SJCRH30 (cell line): ENCODE results near the gene CST6. TPM values are rescaled to one million over a fixed set of nuclear protein-coding genes. Genes with fewer than 3 reads are reported as not detected.
A peak's percentile ranks its signal among the peaks of the same experiment; 100 is the strongest.

ENCODE experiments used
- DNase-seq, 2 experiments: peaks; one replicate each; pipeline ENCODE4 v3.0.0-alpha.2; 2015 to 2020
- H3K27ac ChIP-seq: fragments of 250-450 bp; sonication (Bioruptor Pico); 2 replicates; pipeline ENCODE4 v1.5.1; 2020; ENCODE audit warnings: mild to moderate bottlenecking, moderate library complexity
- H3K27me3 ChIP-seq: fragments of 250-450 bp; sonication (Bioruptor Pico); 2 replicates; pipeline ENCODE4 v1.5.1; 2020; ENCODE audit warnings: mild to moderate bottlenecking, moderate library complexity
- H3K36me3 ChIP-seq: fragments of 250-450 bp; sonication (Bioruptor Pico); 2 replicates; pipeline ENCODE4 v1.5.1; 2020; ENCODE audit warnings: mild to moderate bottlenecking, moderate library complexity
- H3K4me1 ChIP-seq: fragments of 250-450 bp; sonication (Bioruptor Pico); 2 replicates; pipeline ENCODE4 v1.5.1; 2020; ENCODE audit warnings: mild to moderate bottlenecking, moderate library complexity
- H3K4me3 ChIP-seq: fragments of 250-450 bp; sonication (Bioruptor Pico); 2 replicates; pipeline ENCODE4 v1.5.1; 2020; ENCODE audit warnings: mild to moderate bottlenecking, moderate library complexity
- H3K9me3 ChIP-seq: fragments of 250-450 bp; sonication (Bioruptor Pico); replicated peaks from 2 replicates; pipeline ENCODE4 v1.5.1; 2020; ENCODE audit warnings: mild to moderate bottlenecking, moderate library complexity
- total RNA-seq: library from RNA; depleted of rRNA; stranded (reverse); fragments of >200 nt; shearing (Covaris generic); gene quantifications from 2 replicates; pipeline ENCODE4 v1.2.3, GENCODE V29; 2014; rRNA removed

Gene CST6
- not detected in 2 replicates for total RNA-seq

GRCh38 chr11:66011785-66012303, at the start of gene CST6:
TSS of gene CST6 (plus strand) at chr11:66012008. CDS start at chr11:66012045, 37 bp downstream.
- Histone ChIP-seq H3K9me3 (no peaks in the 10 kb centered on the region), H3K27me3 (no peaks in the 10 kb centered on the region), H3K27ac (no peak within 1 kb of the TSS), H3K36me3 (no peaks in the 10 kb centered on the region), H3K4me1 (peaks cover 44% of the 10 kb centered on the region), H3K4me3 (no peak within 1 kb of the TSS)
- no peak for DNase-seq

- H3K27ac ChIP-seq = no peak overlapping the region
- DNase-seq = no peak
Measured at GRCh38 chr11:65962141-65962564, 49.7 kb upstream of the CST6 start.

GRCh38 chr11:65964906-65965305, 46.9 kb upstream of the CST6 start:
- no peak for DNase-seq
- no peak overlapping the region for H3K4me3 ChIP-seq
- peaks cover 51% of the 10 kb centered on the region for H3K36me3 ChIP-seq

More at GRCh38 chr11:65962141-65962564, 49.7 kb upstream of the CST6 start:
- Histone ChIP-seq H3K27me3 (no peaks in the 10 kb centered on the region), H3K4me1 (peaks cover 6% of the 10 kb centered on the region), H3K4me3 (peak overlapping the region; percentile 99), H3K36me3 (peaks cover 30% of the 10 kb centered on the region), H3K9me3 (no peaks in the 10 kb centered on the region)

GRCh38 chr11:65965986-65966762, 45.6 kb upstream of the CST6 start:
- DNase-seq = no peak
- Histone ChIP-seq H3K27me3 (no peaks in the 10 kb centered on the region), H3K4me3 (no peak overlapping the region), H3K9me3 (no peaks in the 10 kb centered on the region), H3K36me3 (peaks cover 51% of the 10 kb centered on the region), H3K27ac (no peak overlapping the region), H3K4me1 (peaks cover 6% of the 10 kb centered on the region)

More at GRCh38 chr11:65964906-65965305, 46.9 kb upstream of the CST6 start:
- H3K27me3 ChIP-seq = no peaks in the 10 kb centered on the region
- H3K27ac ChIP-seq = no peak overlapping the region
- no peaks in the 10 kb centered on the region for H3K9me3 ChIP-seq
- peaks cover 6% of the 10 kb centered on the region for H3K4me1 ChIP-seq

- H3K36me3 ChIP-seq = peaks cover 51% of the 10 kb centered on the region
- H3K27me3 ChIP-seq = no peaks in the 10 kb centered on the region
- no peak overlapping the region for H3K4me3 ChIP-seq
- DNase-seq = no peak
- H3K9me3 ChIP-seq = no peaks in the 10 kb centered on the region
- H3K4me1 ChIP-seq = peaks cover 4% of the 10 kb centered on the region
- H3K27ac ChIP-seq = no peak overlapping the region
Measured at GRCh38 chr11:65967329-65967934, 44.4 kb upstream of the CST6 start.

GRCh38 chr11:65968600-65969482, 43.0 kb upstream of the CST6 start:
- Histone ChIP-seq H3K4me1 (no peaks in the 10 kb centered on the region), H3K36me3 (peaks cover 54% of the 10 kb centered on the region), H3K4me3 (no peak overlapping the region), H3K9me3 (no peaks in the 10 kb centered on the region), H3K27me3 (no peaks in the 10 kb centered on the region), H3K27ac (no peak overlapping the region)
- no peak for DNase-seq

GRCh38 chr11:65972116-65972515, 39.7 kb upstream of the CST6 start:
- Histone ChIP-seq H3K36me3 (peaks cover 26% of the 10 kb centered on the region), H3K4me3 (no peak overlapping the region), H3K27ac (no peak overlapping the region), H3K4me1 (no peaks in the 10 kb centered on the region), H3K9me3 (no peaks in the 10 kb centered on the region), H3K27me3 (no peaks in the 10 kb centered on the region)
- DNase-seq = no peak

GRCh38 chr11:65973439-65974110, 38.2 kb upstream of the CST6 start:
- Histone ChIP-seq H3K27ac (no peak overlapping the region), H3K4me3 (no peak overlapping the region), H3K27me3 (no peaks in the 10 kb centered on the region), H3K36me3 (peaks cover 15% of the 10 kb centered on the region), H3K9me3 (no peaks in the 10 kb centered on the region), H3K4me1 (no peaks in the 10 kb centered on the region)
- DNase-seq = no peak

GRCh38 chr11:65975771-65976170, 36.0 kb upstream of the CST6 start:
- Histone ChIP-seq H3K9me3 (no peaks in the 10 kb centered on the region), H3K4me3 (no peak overlapping the region), H3K27ac (no peak overlapping the region), H3K36me3 (peaks cover 16% of the 10 kb centered on the region), H3K27me3 (no peaks in the 10 kb centered on the region), H3K4me1 (no peaks in the 10 kb centered on the region)
- no peak for DNase-seq

GRCh38 chr11:65976216-65977176, 35.3 kb upstream of the CST6 start:
- no peak overlapping the region for H3K4me3 ChIP-seq
- no peak for DNase-seq
- no peaks in the 10 kb centered on the region for H3K9me3 ChIP-seq
- H3K27ac ChIP-seq = no peak overlapping the region
- H3K4me1 ChIP-seq = no peaks in the 10 kb centered on the region
- H3K36me3 ChIP-seq = peaks cover 16% of the 10 kb centered on the region
- H3K27me3 ChIP-seq = no peaks in the 10 kb centered on the region

- no peak for DNase-seq
- no peak overlapping the region for H3K27ac ChIP-seq
- peaks cover 16% of the 10 kb centered on the region for H3K36me3 ChIP-seq
- H3K4me3 ChIP-seq = no peak overlapping the region
- H3K27me3 ChIP-seq = no peaks in the 10 kb centered on the region
- H3K9me3 ChIP-seq = no peaks in the 10 kb centered on the region
- H3K4me1 ChIP-seq = no peaks in the 10 kb centered on the region
Measured at GRCh38 chr11:65977621-65978390, 34.0 kb upstream of the CST6 start.

- Histone ChIP-seq H3K4me3 (no peak overlapping the region), H3K36me3 (peaks cover 11% of the 10 kb centered on the region)
- DNase-seq = no peak
Measured at GRCh38 chr11:65978391-65979238, 33.2 kb upstream of the CST6 start.

More at GRCh38 chr11:65978391-65979238, 33.2 kb upstream of the CST6 start:
- Histone ChIP-seq H3K4me1 (no peaks in the 10 kb centered on the region), H3K27me3 (no peaks in the 10 kb centered on the region), H3K9me3 (no peaks in the 10 kb centered on the region), H3K27ac (no peak overlapping the region)
